NCI-H82 treated with DMSO at 0.1 percent for 48 hours (cell line): Measurements from ENCODE around the gene COLQ.

Source experiments
- DNase-seq: peaks from one replicate; lab custom pipeline; 2025; ENCODE audit not compliant: unreplicated experiment; lab: John Stamatoyannopoulos, UW

COLQ gene

DNA sequence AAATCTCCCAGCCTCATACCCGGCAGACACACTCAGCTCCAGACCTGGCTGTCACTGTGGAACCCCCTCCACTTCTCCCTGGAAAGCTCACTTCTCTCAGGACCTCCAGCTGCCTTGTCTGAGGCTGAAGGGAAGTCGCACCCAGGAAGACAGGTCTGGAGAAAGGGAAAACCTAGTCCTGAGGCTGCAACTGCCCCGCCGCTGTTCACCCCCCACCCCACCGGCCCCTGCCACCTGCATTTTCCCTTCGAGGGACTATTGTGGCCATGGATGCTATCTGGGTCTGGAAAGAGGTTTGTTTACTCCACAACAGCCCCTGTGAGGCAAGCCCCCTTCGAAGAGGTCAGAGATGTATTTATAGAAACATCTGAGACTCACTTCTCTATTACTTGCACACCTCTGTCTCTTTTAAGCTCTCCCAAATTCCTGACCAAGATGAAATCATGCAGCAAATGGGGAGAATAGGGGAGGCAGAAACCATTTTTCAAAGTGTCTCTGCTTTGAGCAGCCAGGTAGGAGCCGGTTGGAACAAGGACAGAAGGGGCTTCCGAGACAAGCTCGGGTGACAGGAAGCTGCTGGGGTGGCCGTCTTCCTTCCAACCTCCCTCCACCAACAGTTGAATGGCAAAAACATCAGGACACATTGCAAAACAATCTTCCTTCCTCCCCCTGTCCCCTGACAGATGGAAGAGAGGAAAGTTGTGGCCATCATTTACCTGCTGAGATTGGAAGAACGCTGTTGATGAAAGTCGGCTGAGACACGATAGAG lies 518 bp downstream of the COLQ start:
- DNase-seq = no peak

DNA sequence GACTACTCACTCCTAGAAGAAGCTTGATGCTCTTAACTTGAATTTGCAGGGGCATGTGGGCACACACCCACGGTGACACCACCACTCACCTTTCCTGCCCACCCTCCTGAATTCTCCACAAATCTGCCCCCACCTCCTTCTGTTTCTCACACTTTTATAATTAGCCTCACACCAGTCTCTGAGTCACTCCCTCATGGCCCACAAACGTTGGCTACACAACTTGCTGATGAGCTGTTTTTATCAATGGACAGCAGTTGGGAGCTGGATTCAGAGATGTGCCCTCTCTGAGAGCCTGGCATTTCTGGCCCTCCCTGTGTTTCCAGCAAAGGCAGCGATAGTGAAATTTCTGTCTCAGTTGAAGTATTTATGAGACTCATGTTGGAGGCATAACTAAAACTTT lies 1.3 kb downstream of the COLQ start:
- no peak for DNase-seq

DNA sequence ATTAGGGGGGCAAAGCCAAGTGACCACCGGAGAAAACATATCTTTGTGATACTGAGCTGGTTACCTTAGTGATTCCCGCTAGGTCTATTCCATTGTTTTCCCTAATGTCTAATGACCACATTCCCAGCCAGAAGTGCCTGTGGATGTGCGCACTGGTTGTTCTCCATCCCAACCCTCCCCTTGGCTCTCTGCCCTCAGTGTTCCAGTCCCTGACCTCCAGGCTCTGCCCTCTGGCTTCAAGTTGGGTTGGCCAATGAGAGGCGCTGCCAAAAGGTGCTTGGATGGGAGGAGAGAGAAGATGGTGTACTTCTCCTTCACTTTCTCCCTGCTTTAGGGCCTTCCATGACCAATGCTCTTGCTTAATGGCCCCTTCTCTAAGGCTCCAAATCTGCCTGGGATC lies 2.4 kb downstream of the COLQ start:
- no peak for DNase-seq

DNA sequence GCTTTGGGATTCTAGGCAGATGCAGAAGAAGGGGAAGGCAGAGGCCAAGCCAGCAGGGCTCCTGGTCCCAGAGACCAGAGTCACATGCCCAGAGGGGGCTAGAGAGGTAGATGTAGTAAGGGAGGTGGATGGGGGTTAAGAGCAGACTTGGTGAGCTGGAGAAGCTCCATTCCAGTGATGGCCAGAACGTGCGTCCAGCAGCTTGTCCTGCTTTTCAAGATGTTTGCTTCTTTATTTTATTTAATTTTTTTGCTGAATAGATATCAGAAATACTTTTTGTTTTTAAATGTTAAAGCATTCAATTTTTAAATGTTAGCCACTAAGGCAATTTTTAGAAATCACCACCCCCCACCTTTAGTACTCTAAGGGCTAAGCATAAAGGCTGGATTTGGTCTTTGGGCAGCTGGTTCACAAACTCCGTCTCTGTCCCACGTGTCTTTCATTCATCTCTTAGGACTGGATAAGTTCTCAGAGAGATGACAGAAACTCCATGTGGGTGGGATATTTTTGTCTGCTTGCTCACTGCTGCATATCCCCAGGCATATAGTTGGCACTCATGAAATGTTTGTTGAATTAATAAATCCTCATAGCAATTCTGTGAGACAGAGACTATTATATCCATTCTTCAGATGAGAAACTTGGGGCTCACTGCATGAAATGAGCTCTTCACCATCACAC lies 6.7 kb downstream of the COLQ start:
- no peak for DNase-seq

DNA sequence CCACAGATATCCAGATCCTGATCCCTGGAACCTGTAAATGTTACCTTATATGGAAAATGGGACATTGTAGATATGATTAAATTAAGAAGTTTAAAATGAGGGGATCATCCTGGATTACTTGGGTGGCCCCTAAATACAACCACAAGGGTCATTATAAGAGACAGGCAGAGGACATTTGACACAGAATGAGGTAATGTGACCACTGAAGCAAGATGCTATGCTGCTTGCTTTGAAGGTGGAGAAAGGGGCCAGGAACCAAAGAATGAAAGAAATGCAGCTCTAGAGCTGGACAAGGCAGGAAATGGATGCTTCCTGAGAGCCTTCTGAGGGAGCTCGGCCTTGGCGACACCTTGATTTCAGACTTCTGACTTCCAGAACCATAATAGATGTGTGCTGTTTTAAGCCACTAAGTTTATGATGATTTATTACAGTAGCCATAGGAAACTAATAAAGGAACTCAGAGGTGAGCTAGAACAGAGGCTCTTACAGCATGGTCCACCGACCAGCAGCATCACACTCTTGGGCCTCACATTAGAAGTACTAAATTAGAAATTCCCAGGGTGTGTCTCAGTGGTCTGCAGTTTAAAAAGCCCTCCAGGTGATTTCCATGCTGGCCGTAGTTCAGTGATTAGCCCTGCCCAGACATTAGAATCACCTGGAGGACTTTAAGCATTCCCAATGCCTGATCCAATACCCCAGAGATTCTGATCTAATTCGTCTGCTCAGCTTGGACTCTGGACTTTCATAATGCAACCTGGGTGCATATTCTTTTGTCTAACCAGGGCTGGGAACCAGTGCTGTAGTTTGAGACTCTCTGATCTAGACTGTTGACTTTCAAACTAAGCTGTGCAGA lies 7.5 kb downstream of the COLQ start:
- no peak for DNase-seq

DNA sequence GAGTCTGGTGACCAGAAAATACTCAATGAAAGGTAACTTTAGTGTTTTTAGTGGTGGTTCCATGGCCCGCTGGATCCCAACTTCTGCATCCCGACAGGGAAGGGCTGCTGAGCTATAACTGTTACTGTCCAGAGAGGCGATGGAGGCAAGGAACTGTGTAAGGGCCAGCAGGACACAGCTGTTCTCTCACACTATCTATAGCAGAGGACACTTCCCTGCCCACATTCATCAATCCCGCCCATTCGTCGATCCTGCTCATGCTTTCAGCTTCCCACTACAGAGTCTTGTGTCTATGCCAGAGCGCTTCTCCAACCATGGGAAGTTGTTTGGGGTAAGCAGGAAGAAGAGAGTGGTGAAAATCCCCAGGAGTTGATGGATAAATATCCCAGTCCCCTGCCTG lies 8.4 kb downstream of the COLQ start:
- DNase-seq = no peak

DNA sequence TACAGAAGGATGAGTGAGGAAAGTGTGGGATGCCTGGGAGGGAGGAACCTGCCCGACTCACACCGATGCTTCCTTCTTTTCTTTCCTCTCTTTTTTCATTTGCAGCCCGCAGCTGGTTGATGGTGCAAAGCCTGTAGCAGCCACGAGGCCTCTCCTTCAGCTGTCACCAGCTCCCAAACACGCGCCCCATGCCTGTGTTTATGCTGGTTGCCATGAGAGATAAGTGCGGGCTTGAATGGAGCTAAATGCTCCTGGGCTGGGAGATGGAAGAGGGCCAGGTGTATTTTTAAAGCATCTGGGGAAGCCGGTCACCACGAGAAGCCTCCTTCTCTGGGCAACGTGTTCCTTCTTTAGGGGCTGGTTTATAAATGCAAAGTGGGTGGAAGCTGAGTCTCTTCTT lies 9.3 kb downstream of the COLQ start:
- no peak for DNase-seq

DNA sequence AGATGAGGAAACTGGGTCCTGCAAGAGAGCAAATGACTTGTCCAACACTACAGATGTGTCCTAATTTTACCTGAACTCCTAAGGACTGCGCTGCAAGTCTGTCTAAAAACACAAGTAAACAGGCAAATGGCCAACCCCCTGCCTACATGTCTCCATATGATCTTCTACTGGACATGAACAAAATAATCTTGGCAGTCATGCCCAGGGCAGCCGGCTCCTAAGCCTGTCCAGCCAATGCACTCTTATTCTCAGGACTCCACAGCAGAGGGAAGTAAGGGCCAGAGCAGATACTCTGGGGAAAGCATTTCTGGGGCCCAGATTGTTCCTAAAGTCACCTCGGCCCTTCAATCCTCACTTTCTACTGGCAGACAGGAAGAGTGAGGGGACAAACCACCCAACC lies 10.3 kb downstream of the COLQ start:
- no peak for DNase-seq

DNA sequence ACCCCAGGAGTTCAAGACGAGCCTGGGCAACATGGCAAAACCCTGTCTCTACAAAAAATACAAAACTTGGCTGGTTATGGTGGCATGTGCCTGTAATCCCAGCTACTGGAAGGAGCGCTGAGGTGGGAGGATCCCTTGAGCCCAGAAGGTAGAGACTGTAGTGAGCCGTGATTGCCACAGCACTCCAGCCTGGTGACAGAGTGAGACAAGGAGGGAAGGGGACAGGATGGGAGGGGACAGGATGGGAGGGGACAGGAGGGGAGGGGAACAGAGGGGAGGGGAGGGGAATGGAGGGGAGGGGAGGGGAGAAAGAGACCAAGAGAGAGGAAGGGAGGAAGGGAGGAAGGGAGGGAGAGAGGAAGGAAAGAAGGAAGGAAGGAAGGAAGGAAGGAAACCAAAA lies 11.0 kb downstream of the COLQ start:
- DNase-seq = no peak

DNA sequence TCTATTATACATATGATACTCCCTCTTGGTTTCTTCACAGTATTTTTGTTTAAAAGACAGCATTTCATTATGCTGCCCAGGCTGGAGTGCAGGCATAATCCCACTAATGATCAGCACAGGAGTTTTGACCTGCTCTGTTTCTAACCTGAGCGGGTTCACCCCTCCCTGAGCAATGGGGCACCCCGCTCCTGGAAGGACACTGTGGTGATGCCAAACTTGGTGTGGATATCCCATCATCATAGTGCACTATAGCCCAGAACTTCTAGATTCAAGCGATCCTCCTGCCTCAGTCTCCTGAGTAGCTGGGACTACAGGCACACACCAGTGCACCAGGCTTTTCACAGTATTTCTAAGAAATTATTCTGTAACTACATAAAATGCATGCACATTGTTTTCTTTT lies 14.9 kb downstream of the COLQ start:
- DNase-seq = no peak

DNA sequence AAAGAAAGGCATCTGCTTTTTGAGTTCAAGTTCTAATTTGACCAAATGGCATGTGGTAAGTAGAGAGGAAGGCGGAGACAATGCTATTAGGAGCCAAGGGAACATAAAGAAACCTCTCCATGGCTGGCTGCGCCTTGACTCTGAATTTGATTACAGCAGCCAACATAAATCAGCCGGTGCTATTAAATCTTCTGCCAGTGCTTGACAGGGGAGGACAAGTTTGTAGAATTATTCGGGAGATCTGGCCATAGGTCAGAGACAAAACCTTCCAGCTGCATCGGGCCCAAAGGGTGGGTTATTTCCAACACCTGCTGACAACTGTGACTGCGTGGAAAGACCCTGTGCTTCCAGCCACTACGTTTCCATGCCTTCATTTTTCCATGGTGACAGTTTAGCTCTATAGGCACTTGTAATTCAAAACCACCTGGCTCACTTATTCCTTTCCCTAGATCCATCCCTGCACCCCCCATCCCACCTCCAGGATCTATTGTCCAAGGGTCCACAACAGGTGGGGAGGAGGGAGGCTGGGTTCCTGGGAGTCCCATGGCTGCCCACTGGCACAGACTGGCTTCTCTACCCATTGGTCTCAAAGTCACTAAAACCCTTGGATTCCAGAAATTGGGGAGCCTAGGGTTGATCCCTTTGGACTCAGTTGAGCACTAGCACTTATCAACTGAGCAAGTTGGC lies 15.9 kb downstream of the COLQ start:
- no peak for DNase-seq

DNA sequence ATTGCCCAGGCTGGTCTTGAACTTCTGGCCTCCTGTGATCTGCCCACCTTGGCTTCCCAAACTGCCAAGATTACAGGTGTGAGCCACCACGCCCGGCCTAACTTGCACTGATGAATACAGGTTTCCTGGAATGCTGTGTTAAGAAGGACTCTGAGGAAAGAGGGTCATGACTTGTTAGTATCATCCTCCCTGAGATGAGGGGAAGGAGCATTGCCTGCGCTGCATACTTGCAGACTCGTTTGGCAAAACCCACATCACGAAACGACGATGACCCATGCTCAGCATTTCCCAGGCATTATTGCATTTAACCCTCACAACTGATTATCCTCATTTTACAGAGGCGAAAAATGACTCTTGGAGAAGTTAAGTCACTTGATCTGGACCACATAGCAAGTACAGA lies 18.9 kb downstream of the COLQ start:
- DNase-seq = no peak

DNA sequence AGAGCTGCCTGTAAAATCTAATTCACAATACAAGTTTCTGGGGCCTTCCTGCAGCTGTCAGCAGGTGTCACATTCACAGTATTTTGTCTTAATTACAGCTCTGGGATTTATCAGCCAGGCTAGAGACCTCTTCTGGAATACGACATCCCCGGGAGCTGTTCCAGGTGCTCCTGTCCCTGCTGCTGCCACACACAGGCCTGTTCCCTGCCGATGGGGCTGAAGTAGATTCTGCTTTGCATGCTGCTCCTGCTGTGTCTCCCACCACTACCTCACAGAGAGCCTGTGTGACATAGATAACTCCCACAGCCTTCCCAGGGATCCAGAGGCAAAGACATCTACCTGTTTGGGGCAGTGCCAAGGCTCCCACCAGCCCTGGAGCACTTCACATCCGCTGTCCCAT lies 20.4 kb downstream of the COLQ start:
- DNase-seq = no peak

DNA sequence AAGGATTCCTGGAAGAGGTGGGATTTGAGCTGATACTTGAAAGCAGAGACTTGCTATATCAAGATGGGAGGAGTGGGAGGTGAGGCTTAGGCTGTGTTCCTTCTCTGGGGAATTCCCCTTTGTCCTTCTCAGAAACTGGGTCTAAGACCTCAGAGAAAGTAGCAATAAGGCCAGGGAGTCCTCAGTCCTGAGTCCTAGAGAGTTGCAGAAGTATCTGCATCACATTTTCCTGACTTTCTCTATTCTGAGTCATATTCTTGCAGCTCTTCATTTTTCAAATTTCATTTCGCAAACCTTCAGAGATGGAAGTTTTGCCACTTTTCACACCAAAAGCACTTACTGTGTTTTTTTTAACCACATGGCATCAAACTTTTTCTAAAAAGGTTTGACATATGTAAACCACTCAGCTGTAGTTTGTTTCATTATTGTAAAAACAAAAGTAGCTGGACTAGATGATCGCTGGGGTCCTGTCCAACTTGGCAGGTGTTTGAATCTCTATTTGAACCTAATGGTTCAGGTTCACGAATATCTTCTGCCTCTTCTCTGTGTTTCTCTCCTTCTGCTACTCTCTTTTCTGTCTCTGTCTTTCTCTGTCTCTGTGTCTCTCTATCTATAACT lies 21.3 kb downstream of the COLQ start:
- no peak for DNase-seq

DNA sequence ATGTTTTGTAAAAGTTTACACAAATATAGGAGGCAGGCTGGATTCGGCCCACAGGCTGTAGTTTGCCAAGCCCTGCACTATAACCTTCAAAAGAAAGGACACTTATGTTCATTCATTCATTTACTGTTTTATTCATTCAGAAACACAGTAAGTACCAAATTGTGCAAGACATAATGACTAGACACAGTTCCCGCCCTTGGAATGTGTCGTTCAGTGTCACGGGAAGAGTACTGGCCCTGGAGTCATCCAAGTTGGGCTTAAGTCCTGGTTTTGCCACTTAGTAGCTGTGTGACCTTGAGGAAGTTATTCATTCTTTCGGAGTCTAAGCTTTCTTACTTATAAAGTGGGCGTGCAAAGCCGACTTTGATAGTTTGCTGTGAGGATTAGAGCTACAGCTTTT lies 22.0 kb downstream of the COLQ start:
- DNase-seq = no peak

DNA sequence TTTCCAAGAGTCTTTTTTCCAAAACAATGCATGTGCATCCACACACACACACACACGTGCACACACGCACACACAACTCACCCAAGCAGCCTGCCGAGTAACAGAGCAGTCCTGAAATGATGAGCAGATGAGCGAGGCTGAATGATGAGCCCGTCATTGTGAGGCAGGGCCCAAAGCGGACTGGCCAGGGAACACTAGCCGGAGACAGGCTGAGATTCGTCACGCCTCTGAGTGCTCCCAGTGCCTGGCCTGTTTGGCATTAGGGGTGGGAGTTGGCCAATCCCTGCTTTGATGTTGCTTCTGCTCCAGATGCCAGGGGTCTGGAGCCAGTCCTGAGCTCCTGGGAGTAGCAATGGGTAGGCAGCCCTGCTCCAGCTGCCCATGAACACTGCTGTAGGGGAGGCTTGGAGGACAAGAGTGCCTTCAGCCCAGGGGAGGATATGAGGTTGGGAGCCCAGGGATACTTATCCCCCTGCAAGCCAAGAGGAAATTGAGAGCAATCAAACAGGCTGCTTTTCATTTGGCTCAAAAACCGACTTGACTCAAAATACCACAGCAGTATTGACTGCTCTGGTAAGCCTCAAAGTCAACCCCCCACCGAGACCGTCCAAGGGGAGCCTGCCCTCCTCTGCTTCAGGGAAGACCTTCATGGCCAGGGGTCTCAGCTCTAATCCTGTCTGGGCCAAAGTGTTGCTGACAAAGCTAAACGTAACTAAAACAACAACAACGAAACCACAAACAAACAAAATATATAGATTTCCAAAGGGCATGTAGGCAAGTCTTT lies 22.9 kb downstream of the COLQ start:
- no peak for DNase-seq

DNA sequence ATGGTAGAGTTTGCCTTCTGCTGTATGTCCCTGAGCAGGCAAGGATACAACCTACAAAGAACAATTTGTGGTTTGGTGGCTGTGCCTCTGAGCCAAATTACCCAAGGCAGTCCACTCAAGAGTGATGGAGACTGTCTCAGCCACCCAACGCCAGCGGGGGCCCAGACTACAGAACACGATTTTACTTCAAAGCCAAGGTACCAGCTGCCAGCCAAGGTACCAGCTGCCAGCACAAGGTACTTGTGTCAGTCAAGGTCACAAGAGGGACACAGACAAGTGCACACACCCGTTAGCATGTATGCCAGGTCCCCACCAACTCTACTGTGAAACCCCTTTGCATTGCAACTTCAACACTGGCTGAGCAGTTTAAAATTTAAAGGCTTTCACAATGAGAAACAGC lies 23.5 kb downstream of the COLQ start:
- DNase-seq = no peak

DNA sequence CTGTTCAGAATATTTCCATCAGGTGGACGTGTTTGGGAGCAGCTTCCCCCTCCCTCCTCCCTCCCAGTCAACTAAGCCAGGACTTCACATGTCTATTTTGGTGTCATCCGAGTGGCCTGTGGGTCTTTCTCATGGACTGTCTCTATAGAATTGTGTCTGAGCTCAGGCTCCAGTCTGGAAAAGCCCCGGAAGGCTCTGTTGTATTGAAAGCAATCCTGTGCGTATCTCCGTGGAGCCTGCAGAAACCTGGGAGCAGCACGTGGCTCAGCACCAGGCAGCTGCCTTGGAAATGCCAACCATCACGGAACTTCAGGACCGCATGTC lies 25.2 kb downstream of the COLQ start:
- no peak for DNase-seq

DNA sequence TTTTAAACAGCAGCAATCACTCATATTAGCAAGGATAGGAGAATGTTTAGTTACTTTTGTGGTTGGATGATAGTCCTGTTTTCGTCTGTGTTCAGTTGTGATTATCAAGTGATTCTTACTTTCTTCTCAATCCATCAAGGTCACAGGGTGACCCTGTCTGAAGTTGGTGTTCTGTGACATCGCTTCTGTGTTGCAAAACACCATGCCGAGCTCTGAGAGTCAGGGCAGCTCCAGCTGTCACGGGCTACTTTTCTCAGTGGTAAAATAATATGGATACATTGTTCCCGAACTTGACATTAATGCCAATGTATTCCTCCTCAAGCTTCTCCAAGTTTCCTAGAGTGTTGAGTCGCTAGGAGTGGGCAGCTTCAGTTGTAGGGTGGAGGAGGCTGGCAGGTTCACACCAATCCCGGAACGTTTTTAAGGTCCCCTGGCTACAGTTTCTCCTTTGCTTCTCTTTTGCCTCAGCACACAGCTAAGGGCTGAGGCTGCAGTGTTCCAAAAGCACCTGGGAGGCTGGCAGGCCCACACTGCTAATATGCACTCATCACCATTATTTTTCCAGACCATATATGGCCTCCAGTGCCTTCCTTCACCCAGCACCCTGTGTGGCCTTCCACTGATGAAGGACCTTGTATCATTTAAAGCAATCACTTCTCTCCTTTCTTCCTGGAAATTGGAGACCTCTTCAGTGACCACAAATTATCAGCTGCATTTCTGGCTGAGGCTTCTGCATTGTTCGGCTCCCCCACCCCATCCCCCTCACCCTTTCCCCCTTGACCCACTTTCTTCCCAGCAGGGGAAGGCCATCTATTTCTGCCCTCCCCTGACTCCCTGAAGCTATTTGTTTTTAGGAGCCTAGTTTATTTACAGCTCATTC lies 25.8 kb downstream of the COLQ start:
- DNase-seq = no peak
